Measurements from ENCODE around the gene TIMM13.

TIMM13 gene

GRCh38 chr19:2441096-2441752 lies 13.8 kb upstream of the TIMM13 start:
- ATAC-seq (ENCODE audit: insufficient read depth, low read depth), result no peak
- no peak for TF ChIP-seq EZH2 (IDR thresholded peaks at IDR 0.05; ENCODE audit: borderline replicate concordance, low read depth, low read length, severe bottlenecking)
- no peak for TF ChIP-seq CTCF (IDR thresholded peaks at IDR 0.05; ENCODE audit: borderline replicate concordance, extremely low read depth, low read length, poor library complexity, severe bottlenecking)
- H3K4me1 ChIP-seq (ENCODE audit: insufficient read depth, low read length), result no peaks in the 10 kb centered on the region
- H2AFZ ChIP-seq (ENCODE audit: low read depth, low read length), result no peak overlapping the region
- H4K20me1 ChIP-seq (ENCODE audit: insufficient read depth, low read length), result peaks cover 74% of the 10 kb centered on the region
- H3K27me3 ChIP-seq (ENCODE audit: insufficient read depth, low read length, poor library complexity), result no peaks in the 10 kb centered on the region
- DNase-seq, result no peak
- H3K4me3 ChIP-seq (ENCODE audit: low read depth in 1 of 2, low read length in 2 of 2), result no peak overlapping the region
- peaks cover 76% of the 10 kb centered on the region for H3K36me3 ChIP-seq (ENCODE audit: insufficient read depth, low read length)
- H3K27ac ChIP-seq (ENCODE audit: low read length), result no peak overlapping the region
- H3K9ac ChIP-seq (ENCODE audit: low read depth, low read length), result no peak overlapping the region
- H3K79me2 ChIP-seq (ENCODE audit: insufficient read depth, low read length), result peaks cover 88% of the 10 kb centered on the region
- H3K4me2 ChIP-seq (ENCODE audit: insufficient read depth, low read length), result no peak overlapping the region
- H3K9me3 ChIP-seq (ENCODE audit: insufficient read depth, low read length, severe bottlenecking), result no peaks in the 10 kb centered on the region

GRCh38 chr19:2440515-2440914 lies 13.1 kb upstream of the TIMM13 start:
- H3K4me2 ChIP-seq (ENCODE audit: insufficient read depth, low read length), result no peak overlapping the region
- H3K27ac ChIP-seq (ENCODE audit: low read length), result no peak overlapping the region
- DNase-seq, result no peak
- TF ChIP-seq CTCF (IDR thresholded peaks at IDR 0.05; ENCODE audit: borderline replicate concordance, extremely low read depth, low read length, poor library complexity, severe bottlenecking) (no peak), EZH2 (IDR thresholded peaks at IDR 0.05; ENCODE audit: borderline replicate concordance, low read depth, low read length, severe bottlenecking) (no peak)
- H3K36me3 ChIP-seq (ENCODE audit: insufficient read depth, low read length), result peaks cover 83% of the 10 kb centered on the region
- no peak overlapping the region for H2AFZ ChIP-seq (ENCODE audit: low read depth, low read length)
- H3K9me3 ChIP-seq (ENCODE audit: insufficient read depth, low read length, severe bottlenecking), result no peaks in the 10 kb centered on the region
- peaks cover 72% of the 10 kb centered on the region for H4K20me1 ChIP-seq (ENCODE audit: insufficient read depth, low read length)
- no peaks in the 10 kb centered on the region for H3K27me3 ChIP-seq (ENCODE audit: insufficient read depth, low read length, poor library complexity)
- H3K4me3 ChIP-seq (ENCODE audit: low read depth in 1 of 2, low read length in 2 of 2), result no peak overlapping the region
- no peak overlapping the region for H3K9ac ChIP-seq (ENCODE audit: low read depth, low read length)
- H3K79me2 ChIP-seq (ENCODE audit: insufficient read depth, low read length), result peaks cover 85% of the 10 kb centered on the region
- no peaks in the 10 kb centered on the region for H3K4me1 ChIP-seq (ENCODE audit: insufficient read depth, low read length)
- ATAC-seq (ENCODE audit: insufficient read depth, low read depth), result no peak

GRCh38 chr19:2438178-2438577 lies 10.8 kb upstream of the TIMM13 start:
- DNase-seq (no peak), ATAC-seq (ENCODE audit: insufficient read depth, low read depth) (no peak)
- H3K4me3 ChIP-seq (ENCODE audit: low read depth in 1 of 2, low read length in 2 of 2), result no peak overlapping the region
- TF ChIP-seq CTCF (IDR thresholded peaks at IDR 0.05; ENCODE audit: borderline replicate concordance, extremely low read depth, low read length, poor library complexity, severe bottlenecking), result no peak
- no peak for TF ChIP-seq EZH2 (IDR thresholded peaks at IDR 0.05; ENCODE audit: borderline replicate concordance, low read depth, low read length, severe bottlenecking)
- no peak overlapping the region for H2AFZ ChIP-seq (ENCODE audit: low read depth, low read length)
- peaks cover 69% of the 10 kb centered on the region for H3K79me2 ChIP-seq (ENCODE audit: insufficient read depth, low read length)
- H3K4me2 ChIP-seq (ENCODE audit: insufficient read depth, low read length), result no peak overlapping the region
- no peaks in the 10 kb centered on the region for H3K4me1 ChIP-seq (ENCODE audit: insufficient read depth, low read length)
- H4K20me1 ChIP-seq (ENCODE audit: insufficient read depth, low read length), result peaks cover 66% of the 10 kb centered on the region
- peaks cover 87% of the 10 kb centered on the region for H3K36me3 ChIP-seq (ENCODE audit: insufficient read depth, low read length)
- H3K27ac ChIP-seq (ENCODE audit: low read length), result no peak overlapping the region
- H3K9ac ChIP-seq (ENCODE audit: low read depth, low read length), result no peak overlapping the region
- no peaks in the 10 kb centered on the region for H3K9me3 ChIP-seq (ENCODE audit: insufficient read depth, low read length, severe bottlenecking)
- no peaks in the 10 kb centered on the region for H3K27me3 ChIP-seq (ENCODE audit: insufficient read depth, low read length, poor library complexity)
